Upper lobe of right lung (tissue), 1 donor: ENCODE measurements around the gene VAPA. TPM values are rescaled to one million over a fixed set of nuclear protein-coding genes. Genes with fewer than 3 reads are reported as not detected.
"Not testable (repeated sequence)": the region's sequence is repeated elsewhere in the genome, so short reads cannot be mapped to it uniquely, and the experiment has no call there.

Experiments used
- ATAC-seq: fragments of 200-7000 bp; cut with Tn5 transposase; one replicate; pipeline ENCODE4 v1.9.1; 2020; ENCODE audit warnings: mild to moderate bottlenecking, moderate library complexity
- DNase-seq: peaks from one replicate; pipeline ENCODE4 v3.0.0-alpha.2; 2020
- H3K27ac ChIP-seq: fragments of 200-600 bp; one replicate; pipeline ENCODE4 v1.8.0; 2022
- H3K27me3 ChIP-seq: fragments of 200-600 bp; one replicate; pipeline ENCODE4 v1.8.0; 2022; ENCODE audit warnings: mild to moderate bottlenecking
- H3K36me3 ChIP-seq: fragments of 200-600 bp; one replicate; pipeline ENCODE4 v1.8.0; 2022
- H3K4me1 ChIP-seq: fragments of 200-600 bp; one replicate; pipeline ENCODE4 v1.8.0; 2022
- H3K4me3 ChIP-seq: fragments of 200-600 bp; one replicate; pipeline ENCODE4 v1.8.0; 2022; ENCODE audit warnings: mild to moderate bottlenecking
- H3K9me3 ChIP-seq: fragments of 200-600 bp; one replicate; pipeline ENCODE4 v1.8.0; 2022
- CTCF ChIP-seq: fragments of 200-600 bp; IDR thresholded peaks from one replicate; pipeline ENCODE4 v1.8.0; 2022; ENCODE audit warnings: antibody characterized with exemption
- intact Hi-C: fragments of 100-400 bp; cut with DNase I; formaldehyde crosslinking; loops from one replicate; pipeline ENCODE4 v1.11.0; 2022
- total RNA-seq: library from RNA; stranded (reverse); fragmentation: NEBNext Ultra II Directional; extraction: Animal tissue kit (Norgen Biotek cat#: 25700); gene quantifications from one replicate; pipeline ENCODE4 v1.2.1, GENCODE V29; 2021
- donor health status: DM: no; HTN: yes; CAD: no; lungs with severe emphysema.

Gene VAPA
- total RNA-seq, 1 donor from 2014 or later, result 225 TPM

- H3K4me1 ChIP-seq, result no peaks in the 10 kb centered on the region
- H3K9me3 ChIP-seq, result no peaks in the 10 kb centered on the region
- DNase-seq (no peak), ATAC-seq (no peak)
- H3K27me3 ChIP-seq, result no peaks in the 10 kb centered on the region
- H3K36me3 ChIP-seq, result no peaks in the 10 kb centered on the region
- intact Hi-C loops, result no loop called here
- H3K27ac ChIP-seq, result no peak overlapping the region
- TF ChIP-seq CTCF, result no peak
- no peak overlapping the region for H3K4me3 ChIP-seq
Measured at GRCh38 chr18:9890196-9890595, 23.6 kb upstream of the VAPA start.

GRCh38 chr18:9890957-9891356 is 22.9 kb upstream of the VAPA start:
- no peak for DNase-seq
- no peaks in the 10 kb centered on the region for H3K4me1 ChIP-seq
- H3K9me3 ChIP-seq, result no peaks in the 10 kb centered on the region
- intact Hi-C loops, result no loop called here
- ATAC-seq, result no peak
- H3K27me3 ChIP-seq, result no peaks in the 10 kb centered on the region
- no peak overlapping the region for H3K27ac ChIP-seq
- no peak overlapping the region for H3K4me3 ChIP-seq
- no peaks in the 10 kb centered on the region for H3K36me3 ChIP-seq
- TF ChIP-seq CTCF, result no peak

- H3K4me1 ChIP-seq, H3K27me3 ChIP-seq, H3K4me3 ChIP-seq, H3K36me3 ChIP-seq, H3K9me3 ChIP-seq, ATAC-seq, intact Hi-C loops, H3K27ac ChIP-seq, DNase-seq: not testable (repeated sequence)
Measured at GRCh38 chr18:9891515-9891914, 22.3 kb upstream of the VAPA start.

- Histone ChIP-seq H3K4me1 (no peaks in the 10 kb centered on the region), H3K27ac (no peak overlapping the region), H3K4me3 (no peak overlapping the region), H3K36me3 (no peaks in the 10 kb centered on the region), H3K9me3 (no peaks in the 10 kb centered on the region), H3K27me3 (no peaks in the 10 kb centered on the region)
- DNase-seq (no peak), ATAC-seq (no peak)
- intact Hi-C loops, result no loop called here
- no peak for TF ChIP-seq CTCF
Measured at GRCh38 chr18:9894454-9895068, 19.3 kb upstream of the VAPA start.

- intact Hi-C loops, result no loop called here
- Histone ChIP-seq H3K36me3 (no peaks in the 10 kb centered on the region), H3K4me1 (no peaks in the 10 kb centered on the region), H3K27ac (no peak overlapping the region), H3K4me3 (no peak overlapping the region), H3K9me3 (no peaks in the 10 kb centered on the region), H3K27me3 (no peaks in the 10 kb centered on the region)
- no peak for TF ChIP-seq CTCF
- no peak for ATAC-seq
- DNase-seq, result no peak
Measured at GRCh38 chr18:9897129-9897528, 16.7 kb upstream of the VAPA start.

GRCh38 chr18:9897787-9898291 is 16.0 kb upstream of the VAPA start:
- H3K36me3 ChIP-seq, H3K27me3 ChIP-seq, H3K4me3 ChIP-seq, H3K4me1 ChIP-seq, DNase-seq, H3K9me3 ChIP-seq, H3K27ac ChIP-seq, intact Hi-C loops, ATAC-seq: not testable (repeated sequence)
